HG03439 (cell line): ENCODE results near the gene GNG7.
"Not testable (repeated sequence)": the region's sequence is repeated elsewhere in the genome, so short reads cannot be mapped to it uniquely, and the experiment has no call there.

ENCODE experiments used
- ATAC-seq: cut with Tn5 transposase; IDR thresholded peaks from one replicate; pipeline ENCODE4 v1.9.1; 2021; ENCODE audit warnings: mild to moderate bottlenecking, moderate library complexity; ENCODE audit not compliant: unreplicated experiment

Gene GNG7

DNA sequence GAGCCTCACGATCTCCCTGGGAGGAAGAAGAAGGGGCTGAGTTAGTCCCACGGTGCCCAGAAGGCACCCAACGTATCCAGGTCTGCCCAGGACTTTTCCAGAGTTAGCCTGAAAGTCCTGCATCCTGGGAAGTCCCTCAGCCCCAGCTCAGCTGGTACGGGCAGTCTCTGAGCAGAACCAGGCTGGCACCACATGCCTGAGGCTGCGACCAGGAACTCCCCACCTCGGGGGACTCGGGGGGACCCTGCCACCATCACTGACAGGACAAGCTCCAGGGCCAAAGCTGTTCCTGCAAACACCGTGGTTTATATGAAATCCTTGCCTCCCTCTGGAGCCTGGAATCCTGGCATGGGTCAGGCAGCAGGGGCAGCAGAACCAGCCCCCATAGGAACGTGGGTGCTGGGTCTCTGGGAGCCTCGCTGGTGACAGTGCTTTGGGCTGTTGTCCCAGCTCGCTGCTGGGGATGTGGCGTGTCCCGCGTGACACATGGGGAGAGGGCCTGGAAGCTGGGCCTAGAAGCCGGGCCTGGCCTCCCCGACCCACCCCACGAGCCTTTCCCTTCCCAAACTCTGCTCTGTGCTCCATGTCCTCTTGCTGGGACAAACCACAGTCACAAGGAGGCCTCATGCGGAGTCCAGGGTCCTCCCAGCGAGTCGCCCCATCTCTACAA lies 55.5 kb downstream of the GNG7 start:
- ATAC-seq = no peak

DNA sequence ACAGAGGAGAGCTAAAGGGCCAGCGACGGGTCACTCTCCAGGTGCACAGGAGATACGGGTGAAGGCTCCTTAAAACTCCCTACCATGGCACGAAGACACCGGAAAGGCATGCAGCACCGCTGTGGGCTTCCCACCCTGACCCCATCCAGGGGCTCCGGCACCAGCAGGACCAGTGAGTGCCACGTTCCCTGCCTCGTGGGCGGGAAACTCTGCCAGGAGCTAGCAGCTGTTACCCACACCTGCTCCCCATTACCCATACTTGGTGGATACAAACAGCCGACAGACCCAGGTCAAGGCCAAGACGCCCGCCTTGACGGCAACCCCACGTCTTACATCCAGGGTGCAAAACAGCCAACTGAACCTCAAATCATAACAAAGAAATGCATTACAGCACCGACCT lies 56.7 kb downstream of the GNG7 start:
- ATAC-seq = no peak

DNA sequence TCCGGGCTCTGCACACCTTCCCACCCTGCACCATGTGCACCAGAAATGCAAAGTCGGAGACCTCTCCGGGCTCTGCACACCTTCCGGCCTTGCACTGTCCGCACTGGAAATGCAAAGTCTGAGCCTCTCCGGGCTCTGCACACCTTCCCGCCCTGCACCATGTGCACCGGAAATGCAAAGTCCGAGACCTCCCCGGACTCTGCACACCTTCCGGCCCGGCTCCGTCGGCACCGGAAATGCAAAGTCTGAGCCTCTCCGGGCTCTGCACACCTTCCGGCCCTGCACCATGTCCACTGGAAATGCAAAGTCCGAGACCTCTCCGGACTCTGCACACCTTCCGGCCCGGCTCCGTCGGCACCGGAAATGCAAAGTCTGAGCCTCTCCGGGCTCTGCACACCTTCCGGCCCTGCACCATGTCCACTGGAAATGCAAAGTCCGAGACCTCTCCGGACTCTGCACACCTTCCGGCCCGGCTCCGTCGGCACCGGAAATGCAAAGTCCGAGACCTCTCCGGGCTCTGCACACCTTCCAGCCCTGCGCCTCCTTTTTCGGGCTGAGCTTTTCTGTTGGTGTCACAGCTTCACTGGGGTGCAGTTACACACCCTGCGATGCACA lies 59.3 kb downstream of the GNG7 start:
- not testable (repeated sequence) for ATAC-seq

DNA sequence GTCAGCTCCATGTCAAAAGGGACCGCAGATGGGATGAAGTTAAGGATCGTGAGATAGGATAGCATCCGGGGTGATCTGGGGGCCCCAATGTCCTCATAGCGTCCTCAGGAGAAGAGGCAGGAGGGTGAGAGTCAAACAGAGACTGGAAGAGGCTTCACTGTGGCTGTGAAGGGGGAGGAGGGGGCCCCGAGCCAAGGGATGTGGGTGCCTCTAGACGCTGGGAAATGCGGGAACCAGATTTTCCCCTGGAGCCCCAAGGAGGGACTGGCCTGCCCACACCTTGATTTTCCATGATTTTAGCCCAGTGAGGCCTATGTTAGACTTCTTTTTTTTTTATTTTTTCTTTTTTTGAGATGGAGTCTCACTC lies 61.2 kb downstream of the GNG7 start:
- ATAC-seq = no peak

DNA sequence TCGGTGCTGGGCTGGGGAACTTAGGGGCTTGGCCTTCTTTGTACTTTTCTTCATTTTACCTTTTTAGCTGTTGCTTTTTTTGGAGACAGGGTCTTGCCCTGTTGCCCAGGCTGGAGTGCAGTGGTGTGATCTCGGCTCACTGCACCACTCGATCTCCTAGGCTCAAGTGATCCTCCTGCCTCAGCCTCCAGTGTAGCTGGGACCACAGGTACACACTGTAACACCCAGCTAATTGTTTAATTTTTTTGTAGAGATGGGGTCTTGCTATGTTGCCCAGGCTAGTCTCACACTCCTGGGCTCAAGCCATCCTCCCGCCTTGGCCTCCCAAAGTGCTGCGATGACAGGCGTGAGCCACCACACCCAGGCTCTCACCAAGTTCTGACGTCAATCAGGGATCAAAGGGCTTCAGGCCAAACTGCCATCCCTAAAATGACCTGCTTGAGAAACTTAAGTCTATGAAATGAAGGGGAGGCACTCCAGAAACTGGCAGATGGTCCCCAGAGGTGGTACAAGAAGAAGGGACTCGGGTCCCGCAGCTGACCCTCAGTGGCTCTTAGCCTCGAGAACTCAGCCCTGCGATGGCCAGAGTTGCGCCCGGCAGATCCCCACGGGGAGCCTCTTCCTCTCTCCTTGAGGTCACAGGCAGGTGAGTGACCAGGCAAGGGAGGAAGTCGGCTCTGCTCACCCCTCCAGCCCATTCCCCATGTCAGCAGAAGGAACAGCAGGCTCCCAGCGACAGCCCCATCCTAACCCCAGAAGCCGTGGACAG lies 61.7 kb downstream of the GNG7 start:
- ATAC-seq = no peak

DNA sequence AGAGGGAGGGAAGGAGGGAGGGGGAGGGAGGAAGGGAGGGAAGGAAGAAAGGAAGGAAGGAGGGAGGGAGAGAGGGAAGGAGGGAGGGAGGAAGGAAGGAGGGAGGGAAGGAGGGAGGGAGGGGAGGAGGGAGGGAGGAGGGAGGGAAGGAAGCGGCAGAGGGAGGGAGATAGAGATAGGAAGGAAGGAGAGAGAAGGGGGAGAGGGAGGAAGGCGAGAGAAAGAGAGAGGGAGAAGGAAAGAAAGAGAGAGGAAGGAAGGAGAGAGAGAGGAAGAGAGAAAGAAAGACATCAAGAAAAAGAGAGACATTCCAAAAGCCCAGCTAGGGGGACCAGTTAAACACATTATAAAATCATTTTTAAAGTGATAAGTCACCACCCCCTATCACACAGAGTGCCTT lies 62.5 kb downstream of the GNG7 start:
- ATAC-seq = no peak

DNA sequence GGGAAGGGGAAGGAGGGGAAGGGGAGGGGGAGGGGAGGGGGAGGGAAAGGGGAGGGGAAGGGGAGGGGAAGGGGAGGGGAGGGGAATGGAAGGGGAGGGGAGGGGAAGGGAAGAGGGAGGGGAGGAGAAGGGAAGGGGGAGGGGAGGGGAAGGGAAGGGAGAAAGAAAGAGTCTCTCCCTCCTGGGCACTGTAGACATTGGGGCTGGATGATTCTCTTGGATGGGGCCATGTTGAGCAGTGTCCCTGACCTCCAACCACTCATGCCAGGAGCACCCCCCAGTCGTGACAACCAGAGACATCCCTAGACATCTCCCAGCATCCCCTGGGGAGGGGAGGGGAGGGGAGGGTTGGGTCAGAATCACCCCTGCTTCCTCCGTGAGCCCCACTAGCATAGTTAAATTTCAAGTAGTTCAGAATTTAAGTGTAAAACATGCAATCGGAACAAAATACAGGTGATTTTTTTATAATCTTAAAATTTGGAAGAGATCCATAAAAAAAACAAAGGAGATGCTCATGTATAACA lies 64.0 kb downstream of the GNG7 start:
- no peak for ATAC-seq

DNA sequence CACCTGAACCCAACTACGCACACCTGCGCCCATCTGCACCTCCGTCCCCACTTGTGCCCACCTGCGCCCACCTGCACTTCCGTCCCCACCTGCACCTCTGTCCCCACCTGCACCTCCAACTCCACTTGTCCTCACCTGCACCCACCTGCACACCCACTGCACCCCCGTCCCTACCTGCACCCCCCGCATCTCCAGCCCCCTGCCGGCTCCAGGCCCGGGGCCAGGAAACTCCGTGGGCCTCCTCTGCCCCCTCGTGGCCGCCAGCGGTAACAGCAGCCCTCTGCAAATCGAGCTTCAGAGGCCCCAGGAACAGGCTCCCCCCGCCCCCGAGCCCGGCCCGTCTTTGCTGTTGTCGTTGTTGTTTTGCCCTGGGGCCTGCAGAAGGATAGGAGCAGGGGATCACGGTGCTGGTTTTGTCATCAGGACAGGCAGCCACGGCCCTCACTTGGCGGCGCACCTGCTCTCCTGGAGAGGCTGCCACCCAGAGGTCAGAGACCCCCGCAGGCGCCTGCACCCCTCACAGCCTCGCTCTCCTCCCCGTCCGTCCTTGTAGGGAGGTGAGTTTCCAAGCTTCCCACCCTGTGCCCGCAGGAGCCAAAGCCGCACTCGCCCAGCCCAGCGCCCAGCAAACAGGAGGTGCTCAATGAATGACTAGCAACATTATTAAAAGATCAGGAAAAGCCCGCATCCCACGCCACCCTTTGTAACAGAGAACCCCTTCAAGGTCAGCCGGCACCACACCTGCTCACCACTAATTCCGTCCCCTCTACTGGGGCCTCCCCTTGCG lies 65.4 kb downstream of the GNG7 start:
- ATAC-seq = no peak

DNA sequence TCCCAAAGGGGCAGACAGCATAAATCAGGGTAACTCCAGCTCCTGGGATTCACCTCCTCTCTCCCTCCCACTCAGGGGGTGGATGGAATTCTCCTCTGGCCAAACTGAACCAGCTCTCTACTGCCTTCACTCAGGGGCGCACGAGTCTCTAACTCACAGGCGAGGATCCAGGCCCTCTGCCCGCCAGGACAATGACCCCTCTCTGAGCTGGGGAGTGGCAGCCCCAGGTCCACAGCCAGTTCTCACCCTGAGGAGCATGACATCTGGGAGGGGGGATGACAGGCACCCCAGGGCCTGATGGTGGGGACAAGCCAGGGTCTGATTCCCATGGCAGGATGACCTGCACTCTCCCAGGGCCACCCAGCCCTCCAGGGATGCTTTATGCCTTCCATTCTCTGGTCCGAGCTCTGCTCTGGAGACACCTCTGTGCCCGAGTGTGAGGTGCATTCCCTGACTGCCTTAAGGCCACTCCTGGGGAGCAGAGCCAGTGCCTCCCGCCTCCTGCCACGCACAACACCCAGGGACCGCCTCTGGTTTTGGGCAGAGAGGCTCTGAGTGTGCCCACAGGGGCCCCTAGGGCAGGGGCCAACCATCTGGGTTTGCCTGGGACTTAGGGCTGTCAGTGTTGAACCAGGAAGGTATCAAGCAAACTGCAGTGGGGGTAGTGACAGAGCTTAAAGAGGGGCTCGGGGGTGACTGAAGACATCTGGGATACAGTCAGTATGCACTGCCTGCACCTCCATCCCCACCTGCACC lies 66.2 kb downstream of the GNG7 start:
- no peak for ATAC-seq

DNA sequence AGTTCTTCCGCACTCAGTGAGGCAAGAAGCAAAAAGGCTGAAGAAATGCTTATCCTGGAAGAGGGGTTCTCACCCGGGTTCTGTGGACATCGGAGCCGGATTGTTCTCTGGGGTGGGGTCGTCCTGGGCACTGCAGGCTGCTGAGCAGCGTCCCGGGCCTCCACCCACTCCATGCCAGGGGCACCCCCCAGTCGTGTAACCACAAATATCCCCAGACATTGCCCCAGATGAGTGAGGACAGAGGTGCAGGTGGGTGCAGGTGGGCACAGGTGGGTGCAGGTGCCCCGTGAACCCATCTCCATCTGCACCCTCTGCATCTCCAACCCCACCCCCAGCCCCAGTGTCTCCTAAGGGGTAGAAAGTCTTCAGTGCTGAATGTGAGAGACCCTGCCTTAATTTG lies 67.5 kb downstream of the GNG7 start:
- no peak for ATAC-seq

DNA sequence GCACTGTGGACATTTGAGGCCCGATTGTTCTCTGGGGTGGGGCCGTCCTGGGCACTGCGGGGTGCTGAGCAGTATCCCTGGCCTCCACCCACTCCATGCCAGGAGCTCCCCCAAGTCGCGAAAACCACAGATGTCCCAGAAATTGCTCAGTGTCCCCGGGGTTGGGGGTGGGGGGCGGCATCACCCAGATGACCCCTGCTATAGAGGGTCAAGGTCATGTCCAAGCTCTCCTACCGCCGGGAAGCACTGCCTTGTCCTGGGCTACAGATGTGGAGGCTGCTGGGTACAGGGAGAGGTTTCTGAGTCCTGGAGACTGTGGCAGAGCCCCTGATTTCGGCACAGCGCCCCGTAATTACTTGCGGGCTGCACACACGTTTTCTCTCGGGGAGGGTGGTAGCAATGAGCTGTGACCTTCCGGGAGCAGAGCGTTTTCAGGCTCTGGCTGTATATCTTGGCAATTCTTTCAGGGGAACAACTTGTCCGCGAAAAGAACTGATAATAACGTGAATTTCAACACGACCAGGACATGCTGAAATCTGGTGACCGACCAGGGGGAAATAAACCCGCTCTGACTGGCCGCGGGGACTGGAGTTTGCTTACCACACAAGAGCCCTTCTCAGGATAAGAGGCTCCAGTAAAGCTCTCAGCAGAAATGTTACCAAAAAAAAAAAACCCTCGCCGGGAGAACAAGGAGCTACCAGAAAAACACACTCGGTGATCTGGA lies 68.1 kb downstream of the GNG7 start:
- no peak for ATAC-seq

DNA sequence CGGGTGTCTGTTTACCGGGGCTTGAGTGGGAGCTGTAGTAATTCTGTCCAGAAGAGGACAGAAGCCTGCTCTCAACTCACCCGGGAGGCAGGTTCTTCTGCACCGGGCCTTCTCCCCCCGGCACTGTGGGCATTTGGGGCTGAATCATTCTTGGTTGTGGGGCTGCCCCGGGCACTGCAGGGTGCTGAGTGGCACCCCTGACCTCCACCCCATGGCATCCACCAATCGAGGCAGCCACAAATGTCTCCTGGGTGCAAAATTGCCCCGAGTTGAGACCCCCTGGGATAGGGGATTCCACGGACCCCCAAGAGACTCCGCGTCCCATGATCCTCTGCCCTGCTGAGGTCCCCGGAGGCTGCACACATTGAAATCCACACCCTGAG lies 68.8 kb downstream of the GNG7 start:
- no peak for ATAC-seq

DNA sequence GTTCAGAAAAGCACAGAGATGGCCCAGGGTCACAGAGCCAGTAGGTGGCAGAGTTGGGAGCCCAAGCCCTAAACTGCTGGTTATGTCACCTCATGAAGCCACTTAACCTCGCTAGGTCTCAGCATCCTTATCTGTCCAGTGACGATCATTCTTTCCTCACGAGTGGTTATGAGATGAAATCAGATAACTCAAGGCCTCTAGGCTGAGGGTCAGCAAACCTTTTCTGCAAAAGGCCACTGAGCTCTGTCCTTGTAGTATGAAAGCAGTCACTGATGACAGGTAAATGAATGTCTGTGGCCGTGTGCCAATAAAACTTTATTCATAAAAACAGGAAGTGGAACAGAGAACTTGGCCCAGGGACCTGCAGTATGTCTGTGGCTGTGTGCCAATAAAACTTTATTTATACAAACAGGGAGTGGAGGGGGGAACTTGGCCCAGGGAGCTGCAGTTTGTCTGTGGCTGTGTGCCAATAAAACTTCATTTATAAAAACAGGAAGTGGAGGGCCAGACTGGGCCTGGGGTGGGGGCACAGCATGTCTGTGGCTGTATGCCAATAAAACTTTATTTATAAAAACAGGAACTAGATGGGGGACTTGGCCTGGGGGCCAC lies 71.2 kb downstream of the GNG7 start:
- ATAC-seq = no peak

DNA sequence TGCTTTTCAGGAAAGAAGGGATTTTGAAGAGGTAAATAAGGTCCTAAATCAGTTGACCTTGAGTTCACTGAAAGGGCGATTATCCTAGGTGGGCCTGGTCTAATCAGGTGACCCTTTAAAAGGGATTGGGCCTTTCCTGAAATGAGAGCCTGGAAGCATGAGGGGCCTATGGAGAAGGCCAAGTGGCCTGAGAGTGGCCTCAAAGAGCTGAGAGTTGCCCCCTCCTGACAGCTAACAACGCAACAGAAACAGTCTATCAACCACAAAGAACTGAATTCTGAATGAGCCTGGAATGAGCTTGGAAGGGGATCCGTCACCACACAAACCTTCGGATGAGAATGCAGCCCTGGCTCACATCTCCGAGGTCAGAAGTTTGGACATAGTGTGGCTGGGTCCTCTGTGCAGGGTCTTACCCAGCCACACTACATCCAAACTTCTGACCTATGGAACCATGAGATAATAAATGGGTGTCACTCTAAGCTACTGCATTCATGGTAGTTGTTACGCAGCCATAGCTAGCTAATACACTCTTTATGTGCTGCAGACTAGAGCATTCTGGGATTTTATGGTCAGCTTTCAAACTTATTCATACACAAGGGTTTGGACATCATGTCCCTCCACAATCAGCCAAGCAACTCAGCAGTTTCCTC lies 72.0 kb downstream of the GNG7 start:
- no peak for ATAC-seq

DNA sequence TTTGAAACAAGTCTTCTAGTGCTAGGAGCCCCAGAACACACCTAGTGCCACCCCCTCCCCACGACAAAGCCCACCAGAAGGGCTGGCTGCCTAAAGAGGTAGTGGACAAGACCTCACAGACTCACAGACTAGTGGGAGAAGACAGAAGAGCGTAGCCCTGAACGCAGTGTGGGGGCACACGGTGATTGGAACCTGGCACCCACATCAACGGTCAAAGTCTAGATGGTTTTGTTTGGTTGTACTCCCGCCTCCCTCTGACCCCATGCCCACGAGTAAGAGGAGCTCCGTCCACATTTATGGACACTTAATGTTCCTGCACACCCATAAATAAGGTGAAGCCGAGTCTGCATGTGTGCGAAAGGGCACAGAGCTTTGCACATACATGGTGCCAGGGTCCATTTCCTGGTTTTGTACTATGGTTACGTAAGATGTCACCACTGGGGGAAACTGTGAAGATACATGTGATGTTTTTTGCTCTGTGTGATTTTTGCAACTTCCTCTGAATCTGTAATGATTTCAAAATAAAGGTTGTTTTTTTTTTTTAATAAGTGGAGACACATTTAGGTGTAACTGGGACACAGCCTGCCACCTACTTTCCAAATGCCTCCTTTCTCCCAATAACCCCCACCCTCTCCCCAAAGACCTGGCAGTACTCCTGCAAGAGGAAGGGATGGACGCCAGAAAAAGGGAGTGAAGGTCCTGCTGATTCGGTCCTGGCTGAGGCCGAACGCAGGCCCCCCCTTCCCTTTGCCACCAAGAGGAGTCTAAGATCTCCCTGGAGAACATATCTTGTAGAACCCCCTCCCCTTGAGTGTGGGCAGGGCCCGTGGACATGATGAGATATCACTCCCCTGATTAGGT lies 72.8 kb downstream of the GNG7 start:
- no peak for ATAC-seq

DNA sequence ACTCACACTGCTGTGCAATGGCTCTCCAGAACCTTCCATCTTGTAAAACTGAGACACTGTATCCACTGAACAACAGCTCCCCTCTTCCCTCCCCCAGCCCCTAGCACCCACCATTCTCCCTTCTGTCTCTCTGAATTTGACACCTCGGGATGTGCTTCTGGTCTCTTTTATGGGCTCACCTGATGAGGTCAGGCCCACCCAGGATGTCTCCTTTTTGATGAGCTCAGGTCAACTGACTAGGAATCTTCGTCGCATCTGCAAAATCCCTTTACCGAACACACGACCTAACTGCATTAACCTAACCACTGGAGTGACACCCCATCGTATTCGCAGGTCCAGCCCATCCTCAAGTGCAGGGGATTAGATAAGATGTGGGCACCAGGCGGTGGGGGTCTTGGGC lies 73.9 kb downstream of the GNG7 start:
- ATAC-seq = no peak

DNA sequence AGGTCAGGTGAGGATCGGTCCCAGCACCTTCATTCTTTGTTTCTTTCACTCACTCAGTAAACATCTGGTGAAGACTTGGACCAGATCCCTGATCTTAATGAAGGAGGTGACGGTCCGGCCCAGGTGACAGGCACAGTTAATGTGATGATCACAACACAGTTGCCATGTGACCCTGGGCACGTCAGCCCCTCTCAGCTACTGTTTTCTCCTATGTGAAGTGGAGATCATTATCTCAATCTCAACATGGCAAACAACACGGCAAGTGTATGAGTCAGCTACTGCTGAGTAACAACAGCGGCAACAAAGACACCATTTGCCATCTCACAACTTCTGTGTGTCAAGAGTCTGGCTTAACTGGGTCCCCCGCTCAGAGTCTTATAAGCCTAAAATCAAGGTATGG lies 74.6 kb downstream of the GNG7 start:
- ATAC-seq = no peak

DNA sequence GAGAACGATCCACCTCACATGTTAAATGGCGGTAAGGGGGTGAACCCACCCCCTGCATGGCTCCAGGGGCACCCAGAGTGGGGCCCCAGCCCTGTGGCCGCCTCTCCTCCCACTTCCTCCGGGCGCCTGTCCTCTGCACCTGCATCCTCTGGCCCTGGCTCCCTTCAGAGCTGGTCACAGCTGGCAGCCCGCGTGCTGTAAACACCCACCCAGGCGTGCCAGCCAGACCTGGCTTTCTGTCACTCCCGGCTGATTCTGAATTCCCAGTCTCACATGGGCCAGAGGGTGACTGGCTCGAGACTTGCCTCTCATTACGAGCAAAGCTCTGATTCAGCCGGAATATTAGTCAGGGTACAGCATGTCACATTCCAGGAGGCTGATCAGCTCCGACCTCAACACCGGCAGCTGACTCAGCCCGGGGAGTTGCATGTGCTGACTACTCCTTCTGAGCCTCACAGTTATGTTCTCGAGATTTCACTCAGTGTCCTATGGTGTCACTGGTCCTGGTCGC lies 75.1 kb downstream of the GNG7 start:
- ATAC-seq = no peak
